K562 (cell line): ENCODE measurements around the gene MRPL55.

Experiments
- E2F3 ChIP-seq: fragments of 250-450 bp; sonication (Bioruptor Pico); IDR thresholded peaks from 2 replicates; pipeline ENCODE4 v1.4.0; 2020; ENCODE audit warnings: mild to moderate bottlenecking
- EGR1 ChIP-seq: fragments of 450-650 bp; conservative IDR thresholded peaks from 2 replicates; pipeline ENCODE4 v1.6.1; 2017; ENCODE audit warnings: mild to moderate bottlenecking
- ESRRA ChIP-seq: fragments of 450-650 bp; IDR thresholded peaks from 2 replicates; pipeline ENCODE4 v1.6.1; 2014; ENCODE audit warnings: low read depth, mild to moderate bottlenecking, moderate library complexity, borderline replicate concordance
- TF ChIP-seq, protein P1 (sequence below), 3 experiments: IDR thresholded peaks in 2 of 3; conservative IDR thresholded peaks in 1 of 3; 2 replicates each; pipeline ENCODE4 v1.5.1; 2011 to 2012; ENCODE audit warnings: low read length in 3 of 3, mild to moderate bottlenecking in 3 of 3, control low read depth in 2 of 3, improper control_type of control experiment in 1 of 3, inconsistent platforms in 1 of 3, low read depth in 1 of 3, mixed read lengths in 1 of 3, moderate library complexity in 1 of 3; ENCODE audit not compliant: insufficient read depth in 2 of 3

DNA sequence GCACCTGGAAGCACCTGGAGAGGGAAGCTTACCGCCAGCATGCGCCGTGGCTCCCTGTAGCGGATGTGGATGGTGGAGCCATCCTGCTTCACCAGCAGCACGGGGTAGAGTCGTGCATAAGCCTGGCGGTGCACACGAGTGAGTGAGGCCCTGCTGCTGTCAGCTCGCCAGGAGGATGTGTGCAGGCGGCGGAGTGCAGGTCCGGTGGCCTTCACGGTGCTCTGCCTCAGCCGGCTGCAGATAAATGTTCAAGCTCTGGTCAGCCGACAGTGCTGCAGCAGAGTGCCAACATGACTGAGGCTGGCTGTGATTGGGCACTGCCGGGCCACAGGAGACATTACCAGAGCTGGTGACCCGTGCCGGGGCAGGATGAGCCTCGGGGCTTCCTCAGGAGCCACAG is 1.5 kb downstream of the MRPL55 start:
- TF ChIP-seq EGR1 (no peak), E2F3 (CRISPR knock-in tag) (no peak), ESRRA (no peak)
- TF ChIP-seq, protein P1, sequence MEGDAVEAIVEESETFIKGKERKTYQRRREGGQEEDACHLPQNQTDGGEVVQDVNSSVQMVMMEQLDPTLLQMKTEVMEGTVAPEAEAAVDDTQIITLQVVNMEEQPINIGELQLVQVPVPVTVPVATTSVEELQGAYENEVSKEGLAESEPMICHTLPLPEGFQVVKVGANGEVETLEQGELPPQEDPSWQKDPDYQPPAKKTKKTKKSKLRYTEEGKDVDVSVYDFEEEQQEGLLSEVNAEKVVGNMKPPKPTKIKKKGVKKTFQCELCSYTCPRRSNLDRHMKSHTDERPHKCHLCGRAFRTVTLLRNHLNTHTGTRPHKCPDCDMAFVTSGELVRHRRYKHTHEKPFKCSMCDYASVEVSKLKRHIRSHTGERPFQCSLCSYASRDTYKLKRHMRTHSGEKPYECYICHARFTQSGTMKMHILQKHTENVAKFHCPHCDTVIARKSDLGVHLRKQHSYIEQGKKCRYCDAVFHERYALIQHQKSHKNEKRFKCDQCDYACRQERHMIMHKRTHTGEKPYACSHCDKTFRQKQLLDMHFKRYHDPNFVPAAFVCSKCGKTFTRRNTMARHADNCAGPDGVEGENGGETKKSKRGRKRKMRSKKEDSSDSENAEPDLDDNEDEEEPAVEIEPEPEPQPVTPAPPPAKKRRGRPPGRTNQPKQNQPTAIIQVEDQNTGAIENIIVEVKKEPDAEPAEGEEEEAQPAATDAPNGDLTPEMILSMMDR (IDR thresholded peaks at IDR 0.05 in 2 of 3, conservative IDR thresholded peaks at IDR 0.05 in 1 of 3; ENCODE audit: insufficient read depth in 2 of 3, low read depth in 1 of 3, low read length in 3 of 3): no peak
